HepG2 (cell line): Measurements from ENCODE around the gene SF1. TPM values are rescaled to one million over a fixed set of nuclear protein-coding genes. Genes with fewer than 3 reads are reported as not detected.

Experiments
- ATAC-seq: fragments of 200-7000 bp; cut with Tn5 transposase; 3 replicates; pipeline ENCODE4 v1.9.1; 2020; ENCODE audit warnings: mild to moderate bottlenecking, moderate library complexity
- BruUV-seq: library from RNA; stranded (reverse); fragments of 400-500 nt; replicated peaks from 2 replicates; lab custom pipeline; 2021; lab: Mats Ljungman, UMichigan
- CTCF ChIA-PET: fragments of 300-600 bp; formaldehyde crosslinking; extraction: SDS; loops from one replicate; lab custom pipeline; 2021; ENCODE audit warnings: low total read pairs, inconsistent platforms, low intra/inter-chr PET ratio; lab: Yijun Ruan, JAX
- POLR2A ChIA-PET: fragments of 350-600 bp; sonication (Branson Sonifier 250); formaldehyde crosslinking; loops from one replicate; lab custom pipeline; 2020; ENCODE audit warnings: antibody characterized with exemption, inconsistent platforms; lab: Yijun Ruan, JAX
- DNase-seq: peaks from one replicate; pipeline ENCODE4 v3.0.0-alpha.2; 2015; ENCODE audit warnings: low spot score
- FAIRE-seq: peaks from 3 replicates; lab custom pipeline; 2011; peaks lifted over from hg19 to GRCh38; lab: Jason Lieb, UNC
- H2AFZ ChIP-seq: one replicate; pipeline ENCODE4 v1.6.1; 2011; ENCODE audit warnings: low read length, inconsistent platforms
- H3K27ac ChIP-seq: fragments of 300-600 bp; 3 replicates; pipeline ENCODE4 v1.8.0; 2011; ENCODE audit warnings: mixed run types, mild to moderate bottlenecking, mixed read lengths, low read length, inconsistent platforms; ENCODE audit not compliant: insufficient read depth; ENCODE audit errors: extremely low read length
- H3K27me3 ChIP-seq, 2 experiments: fragments of 200-600 bp in 1 of 2; 2 replicates in 1 of 2; 3 replicates in 1 of 2; pipeline versions ENCODE4 v1.6.0 to v1.8.0; 2011; ENCODE audit warnings: low read length in 2 of 2, mild to moderate bottlenecking in 2 of 2, moderate library complexity in 2 of 2, inconsistent platforms in 1 of 2; ENCODE audit not compliant: insufficient read depth in 2 of 2, control insufficient read depth in 1 of 2
- H3K36me3 ChIP-seq, 2 experiments: fragments of 200-600 bp in 1 of 2; replicated peaks in 1 of 2; 2 replicates in 1 of 2; 3 replicates in 1 of 2; pipeline versions ENCODE4 v1.5.1 to v1.8.0; 2011; ENCODE audit warnings: low read length in 2 of 2, inconsistent platforms in 1 of 2; ENCODE audit not compliant: insufficient read depth in 2 of 2, control insufficient read depth in 1 of 2
- H3K4me1 ChIP-seq: 2 replicates; pipeline ENCODE4 v1.5.1; 2012; ENCODE audit warnings: low read length, inconsistent platforms; ENCODE audit not compliant: insufficient read depth
- H3K4me2 ChIP-seq: 2 replicates; pipeline ENCODE4 v1.6.0; 2011; ENCODE audit warnings: low read depth, low read length, inconsistent platforms
- H3K4me3 ChIP-seq, 3 experiments: fragments of 200-600 bp in 1 of 3; sonication (generic), shearing (Covaris generic) in 1 of 3; replicated peaks in 1 of 3; 2 replicates each; pipeline ENCODE4 v1.5.1; 2011 to 2016; ENCODE audit warnings: low read length in 3 of 3, inconsistent platforms in 2 of 3, low read depth in 2 of 3, mild to moderate bottlenecking in 2 of 3, control low read depth in 1 of 3, mixed read lengths in 1 of 3; ENCODE audit not compliant: insufficient read depth in 1 of 3
- H3K79me2 ChIP-seq: one replicate; pipeline ENCODE4 v1.6.1; 2011; ENCODE audit warnings: low read length, inconsistent platforms; ENCODE audit not compliant: insufficient read depth
- H3K9ac ChIP-seq: 2 replicates; pipeline ENCODE4 v1.6.0; 2011; ENCODE audit warnings: mild to moderate bottlenecking, low read depth, low read length, inconsistent platforms; ENCODE audit not compliant: insufficient read depth
- H3K9me3 ChIP-seq: 2 replicates; pipeline ENCODE4 v1.5.1; 2012; ENCODE audit warnings: mild to moderate bottlenecking, low read length
- H4K20me1 ChIP-seq: 2 replicates; pipeline ENCODE4 v1.6.0; 2011; ENCODE audit warnings: inconsistent platforms, mild to moderate bottlenecking, low read length, moderate library complexity; ENCODE audit not compliant: insufficient read depth
- ARID2 ChIP-seq: sonication (generic); formaldehyde crosslinking; IDR thresholded peaks from 2 replicates; pipeline ENCODE4 v1.8.1; 2022; ENCODE audit warnings: mild to moderate bottlenecking, missing genetic modification reagents, borderline replicate concordance
- BHLHE40 ChIP-seq: IDR thresholded peaks from 2 replicates; pipeline ENCODE4 v1.6.1; 2011; ENCODE audit warnings: low read length, improper control_type of control experiment
- CCAR2 ChIP-seq: fragments of 200-400 bp; formaldehyde crosslinking; optimal IDR thresholded peaks from 2 replicates; pipeline ENCODE3; 2018; ENCODE audit warnings: low read depth, mild to moderate bottlenecking, low read length, moderate library complexity
- EEA1 ChIP-seq: sonication (generic); formaldehyde crosslinking; IDR thresholded peaks from 2 replicates; pipeline ENCODE4 v1.5.1; 2020; ENCODE audit warnings: mild to moderate bottlenecking, missing genetic modification reagents, borderline replicate concordance
- KDM1A ChIP-seq: IDR thresholded peaks from 2 replicates; pipeline ENCODE4 v1.6.1; 2016; ENCODE audit warnings: missing compliant biosample characterization
- KDM3A ChIP-seq: IDR thresholded peaks from 2 replicates; pipeline ENCODE4 v1.6.1; 2018; ENCODE audit warnings: low read depth, missing compliant biosample characterization
- MEIS2 ChIP-seq: sonication (generic); formaldehyde crosslinking; IDR thresholded peaks from 2 replicates; pipeline ENCODE4 v1.9.0; 2021; ENCODE audit warnings: mild to moderate bottlenecking, missing genetic modification reagents
- NCOA2 ChIP-seq: sonication (generic); formaldehyde crosslinking; IDR thresholded peaks from 2 replicates; pipeline ENCODE4 v1.8.0; 2022; ENCODE audit warnings: inconsistent platforms
- SMAD9 ChIP-seq: sonication (generic); formaldehyde crosslinking; IDR thresholded peaks from 2 replicates; pipeline ENCODE4 v1.5.1; 2020; ENCODE audit warnings: mild to moderate bottlenecking, missing genetic modification reagents
- TAF15 ChIP-seq: fragments of 200-400 bp; formaldehyde crosslinking; IDR thresholded peaks from one replicate; pipeline ENCODE4 v1.6.1; 2018; ENCODE audit warnings: mild to moderate bottlenecking, low read depth, low read length; ENCODE audit not compliant: poor library complexity, severe bottlenecking
- U2AF2 ChIP-seq: fragments of 200-400 bp; formaldehyde crosslinking; IDR thresholded peaks from 2 replicates; pipeline ENCODE4 v1.6.1; 2017; ENCODE audit warnings: low read depth, mild to moderate bottlenecking, low read length
- WIZ ChIP-seq: sonication (generic); formaldehyde crosslinking; IDR thresholded peaks from 2 replicates; pipeline ENCODE4 v1.5.1; 2020; ENCODE audit warnings: mild to moderate bottlenecking, missing genetic modification reagents
- ZNF468 ChIP-seq: sonication (generic); formaldehyde crosslinking; IDR thresholded peaks from 2 replicates; pipeline ENCODE4 v1.8.0; 2022; ENCODE audit warnings: mild to moderate bottlenecking, moderate library complexity, missing genetic modification reagents
- ZNF572 ChIP-seq: sonication (generic); formaldehyde crosslinking; IDR thresholded peaks from 2 replicates; pipeline ENCODE4 v1.5.1; 2020; ENCODE audit warnings: mild to moderate bottlenecking, missing genetic modification reagents
- ZNF605 ChIP-seq: sonication (generic); formaldehyde crosslinking; IDR thresholded peaks from 2 replicates; pipeline ENCODE4 v1.8.0; 2022; ENCODE audit warnings: mild to moderate bottlenecking, missing genetic modification reagents
- WGBS: methylation state at CpG from one replicate; pipeline ENCODE4 v1.1.6; 2017; ENCODE audit warnings: low lambda C conversion rate; 5-methylcytosine and 5-hydroxymethylcytosine counted together
- in situ Hi-C: cut with HindIII; loops from 2 replicates; pipeline ENCODE4 v1.10.0; 2017; ENCODE audit warnings: low pct_unique_long_range_greater_than_20kb; ENCODE audit not compliant: extremely low pct_ligation_motif_present
- intact Hi-C: fragments of 100-400 bp; cut with micrococcal nuclease; formaldehyde crosslinking; loops from one replicate; pipeline ENCODE4 v1.10.0; 2022; ENCODE audit not compliant: unreplicated experiment
- polyA plus RNA-seq, 8 experiments: library from polyadenylated mRNA; depleted of rRNA in 3 of 8; stranded (reverse) in 7 of 8; unstranded in 1 of 8; fragments of >200 nt; fragmentation: Illumina TruSeq in 4 of 8; extraction: Trizol in 4 of 8; gene quantifications; 2 replicates each; pipeline versions ENCODE4 v1.2.1 to v1.2.3, GENCODE V29; 2011 to 2016; ENCODE audit warnings: low read depth in 4 of 8, missing spikeins in 1 of 8, mixed read lengths in 1 of 8; ENCODE audit not compliant: insufficient read depth in 1 of 8
- total RNA-seq, 5 experiments: library from RNA; depleted of rRNA; stranded (reverse); fragments of >200 nt; fragmentation: Illumina TruSeq; extraction: Trizol; gene quantifications; 2 replicates each; pipeline ENCODE4 v1.2.3, GENCODE V29; 2016; ENCODE audit warnings: low read depth in 1 of 5
- TF ChIP-seq, protein P1 (sequence below): fragments of 450-650 bp; IDR thresholded peaks from 2 replicates; pipeline ENCODE4 v1.6.1; 2016
- TF ChIP-seq, protein P2 (sequence below): sonication (generic); formaldehyde crosslinking; IDR thresholded peaks from 2 replicates; pipeline ENCODE4 v1.9.0; 2021; ENCODE audit warnings: missing genetic modification reagents, borderline replicate concordance
- TF ChIP-seq, protein P3 (sequence below): sonication (generic); formaldehyde crosslinking; IDR thresholded peaks from 2 replicates; pipeline ENCODE4 v1.9.0; 2022; ENCODE audit warnings: low read depth, missing genetic modification reagents

SF1 gene
- total and polyA plus RNA-seq, 2 of the 13 experiments (the other 11 are each of a cell fraction or from before 2014, with no cell fraction given): 55.5 to 70.4 TPM

DNA sequence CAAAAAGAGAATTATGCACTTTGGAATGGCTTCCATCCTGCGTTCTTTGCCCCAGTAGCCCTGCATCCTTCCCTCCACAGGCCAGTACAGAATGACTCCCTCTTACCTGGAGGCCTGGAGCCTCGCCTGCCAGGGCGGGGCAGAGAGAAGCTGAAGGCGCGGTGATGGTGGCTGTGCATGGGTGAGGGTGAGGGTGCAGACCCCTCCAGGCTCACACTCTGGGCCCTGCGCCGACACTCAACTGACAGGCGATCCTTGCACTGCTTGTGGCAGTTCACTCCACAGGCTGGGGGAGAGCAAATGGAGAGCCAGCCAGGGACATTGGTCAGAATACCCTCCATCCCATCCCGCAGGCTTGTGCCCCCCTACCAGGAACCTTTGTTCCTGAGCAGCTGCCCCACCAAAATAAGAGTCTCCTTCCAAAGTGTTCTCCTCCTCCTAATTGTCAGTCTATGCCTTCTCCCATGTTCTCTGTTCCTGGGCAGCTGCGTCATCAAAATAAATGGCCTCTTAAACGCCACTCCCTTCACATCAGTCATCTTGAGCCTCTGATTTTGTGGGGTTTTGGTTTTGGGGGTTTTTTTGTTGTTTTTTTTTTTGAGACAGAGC lies 49.5 kb downstream of the SF1 start:
- Histone ChIP-seq H3K79me2 (no peaks in the 10 kb centered on the region), H3K4me1 (peaks cover 28% of the 10 kb centered on the region), H3K36me3 (no peaks in the 10 kb centered on the region), H3K9ac (no peak overlapping the region), H2AFZ (no peak overlapping the region), H3K27me3 (peaks cover 0 to 23% of the 10 kb centered on the region in 2 experiments; a peak in 3 of 5 replicates), H3K27ac (no peak overlapping the region), H4K20me1 (no peaks in the 10 kb centered on the region), H3K9me3 (no peaks in the 10 kb centered on the region), H3K4me2 (no peak overlapping the region), H3K4me3 (no peak overlapping the region)
- POLR2A ChIA-PET: no interaction called here
- TF ChIP-seq CCAR2 (no peak), KDM3A (CRISPR knock-in tag) (no peak), ZNF468 (no peak), WIZ (CRISPR knock-in tag) (no peak), ZNF572 (CRISPR knock-in tag) (no peak), U2AF2 (no peak), ARID2 (CRISPR knock-in tag) (no peak), NCOA2 (CRISPR knock-in tag) (no peak), SMAD9 (CRISPR knock-in tag) (no peak), ZNF605 (CRISPR knock-in tag) (no peak), KDM1A (CRISPR knock-in tag) (no peak), BHLHE40 (no peak), MEIS2 (CRISPR knock-in tag) (no peak), TAF15 (no peak), EEA1 (no peak)
- TF ChIP-seq, protein P1, sequence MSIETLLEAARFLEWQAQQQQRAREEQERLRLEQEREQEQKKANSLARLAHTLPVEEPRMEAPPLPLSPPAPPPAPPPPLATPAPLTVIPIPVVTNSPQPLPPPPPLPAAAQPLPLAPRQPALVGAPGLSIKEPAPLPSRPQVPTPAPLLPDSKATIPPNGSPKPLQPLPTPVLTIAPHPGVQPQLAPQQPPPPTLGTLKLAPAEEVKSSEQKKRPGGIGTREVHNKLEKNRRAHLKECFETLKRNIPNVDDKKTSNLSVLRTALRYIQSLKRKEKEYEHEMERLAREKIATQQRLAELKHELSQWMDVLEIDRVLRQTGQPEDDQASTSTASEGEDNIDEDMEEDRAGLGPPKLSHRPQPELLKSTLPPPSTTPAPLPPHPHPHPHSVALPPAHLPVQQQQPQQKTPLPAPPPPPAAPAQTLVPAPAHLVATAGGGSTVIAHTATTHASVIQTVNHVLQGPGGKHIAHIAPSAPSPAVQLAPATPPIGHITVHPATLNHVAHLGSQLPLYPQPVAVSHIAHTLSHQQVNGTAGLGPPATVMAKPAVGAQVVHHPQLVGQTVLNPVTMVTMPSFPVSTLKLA: no peak
- TF ChIP-seq, protein P2, sequence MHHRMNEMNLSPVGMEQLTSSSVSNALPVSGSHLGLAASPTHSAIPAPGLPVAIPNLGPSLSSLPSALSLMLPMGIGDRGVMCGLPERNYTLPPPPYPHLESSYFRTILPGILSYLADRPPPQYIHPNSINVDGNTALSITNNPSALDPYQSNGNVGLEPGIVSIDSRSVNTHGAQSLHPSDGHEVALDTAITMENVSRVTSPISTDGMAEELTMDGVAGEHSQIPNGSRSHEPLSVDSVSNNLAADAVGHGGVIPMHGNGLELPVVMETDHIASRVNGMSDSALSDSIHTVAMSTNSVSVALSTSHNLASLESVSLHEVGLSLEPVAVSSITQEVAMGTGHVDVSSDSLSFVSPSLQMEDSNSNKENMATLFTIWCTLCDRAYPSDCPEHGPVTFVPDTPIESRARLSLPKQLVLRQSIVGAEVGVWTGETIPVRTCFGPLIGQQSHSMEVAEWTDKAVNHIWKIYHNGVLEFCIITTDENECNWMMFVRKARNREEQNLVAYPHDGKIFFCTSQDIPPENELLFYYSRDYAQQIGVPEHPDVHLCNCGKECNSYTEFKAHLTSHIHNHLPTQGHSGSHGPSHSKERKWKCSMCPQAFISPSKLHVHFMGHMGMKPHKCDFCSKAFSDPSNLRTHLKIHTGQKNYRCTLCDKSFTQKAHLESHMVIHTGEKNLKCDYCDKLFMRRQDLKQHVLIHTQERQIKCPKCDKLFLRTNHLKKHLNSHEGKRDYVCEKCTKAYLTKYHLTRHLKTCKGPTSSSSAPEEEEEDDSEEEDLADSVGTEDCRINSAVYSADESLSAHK (CRISPR knock-in tag): no peak
- TF ChIP-seq, protein P3, sequence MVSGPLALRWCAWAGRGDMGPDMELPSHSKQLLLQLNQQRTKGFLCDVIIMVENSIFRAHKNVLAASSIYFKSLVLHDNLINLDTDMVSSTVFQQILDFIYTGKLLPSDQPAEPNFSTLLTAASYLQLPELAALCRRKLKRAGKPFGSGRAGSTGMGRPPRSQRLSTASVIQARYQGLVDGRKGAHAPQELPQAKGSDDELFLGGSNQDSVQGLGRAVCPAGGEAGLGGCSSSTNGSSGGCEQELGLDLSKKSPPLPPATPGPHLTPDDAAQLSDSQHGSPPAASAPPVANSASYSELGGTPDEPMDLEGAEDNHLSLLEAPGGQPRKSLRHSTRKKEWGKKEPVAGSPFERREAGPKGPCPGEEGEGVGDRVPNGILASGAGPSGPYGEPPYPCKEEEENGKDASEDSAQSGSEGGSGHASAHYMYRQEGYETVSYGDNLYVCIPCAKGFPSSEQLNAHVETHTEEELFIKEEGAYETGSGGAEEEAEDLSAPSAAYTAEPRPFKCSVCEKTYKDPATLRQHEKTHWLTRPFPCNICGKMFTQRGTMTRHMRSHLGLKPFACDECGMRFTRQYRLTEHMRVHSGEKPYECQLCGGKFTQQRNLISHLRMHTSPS (CRISPR knock-in tag): no peak
- in situ Hi-C loops: no loop called here
- CTCF ChIA-PET: no interaction called here
- DNase-seq: no peak
- no peak for FAIRE-seq
- BruUV-seq: no TSS peak
- intact Hi-C loops: no loop called here
- ATAC-seq: no peak
- WGBS: 61% methylated on average over 4 of the region's 11 CpGs
